Endothelial cell (in vitro differentiated cells): Measurements from ENCODE around the gene TATDN3. TPM values are rescaled to one million over a fixed set of nuclear protein-coding genes. Genes with fewer than 3 reads are reported as not detected.
A peak's percentile ranks its signal among the peaks of the same experiment; 100 is the strongest.
"Not testable (repeated sequence)": the region's sequence is repeated elsewhere in the genome, so short reads cannot be mapped to it uniquely, and the experiment has no call there.

Experiments used
- DNase-seq: peaks from one replicate; pipeline ENCODE4 v3.0.0; 2021; ENCODE audit warnings: low spot score
- H3K27ac Mint-ChIP-seq: one replicate; pipeline ENCODE4 v1.8.0; 2021; ENCODE audit warnings: mixed read lengths, inconsistent platforms; ENCODE audit not compliant: unreplicated experiment
- H3K27me3 Mint-ChIP-seq: one replicate; pipeline ENCODE4 v1.8.0; 2021; ENCODE audit warnings: mild to moderate bottlenecking, moderate library complexity, mixed read lengths, inconsistent platforms; ENCODE audit not compliant: unreplicated experiment
- H3K36me3 Mint-ChIP-seq: one replicate; pipeline ENCODE4 v1.8.0; 2021; ENCODE audit warnings: mild to moderate bottlenecking, low read depth, mixed read lengths, inconsistent platforms; ENCODE audit not compliant: unreplicated experiment
- H3K4me1 Mint-ChIP-seq: one replicate; pipeline ENCODE4 v1.8.0; 2021; ENCODE audit warnings: mild to moderate bottlenecking, mixed read lengths, inconsistent platforms; ENCODE audit not compliant: unreplicated experiment
- H3K4me3 Mint-ChIP-seq: one replicate; pipeline ENCODE4 v1.8.0; 2021; ENCODE audit warnings: mild to moderate bottlenecking, mixed read lengths, inconsistent platforms; ENCODE audit not compliant: unreplicated experiment
- H3K9me3 Mint-ChIP-seq: one replicate; pipeline ENCODE4 v1.8.0; 2021; ENCODE audit warnings: mixed read lengths, inconsistent platforms; ENCODE audit not compliant: unreplicated experiment
- total RNA-seq: library from RNA; stranded (reverse); fragmentation: NEBNext Ultra II Directional; extraction: Animal tissue kit (Norgen Biotek cat#: 25700); gene quantifications from one replicate; pipeline ENCODE4 v1.2.1, GENCODE V29; 2021; ENCODE audit not compliant: unreplicated experiment
- TF ChIP-seq, protein P1 (sequence below): fragments of 200-600 bp; sonication (generic); IDR thresholded peaks from one replicate; pipeline ENCODE4 v1.5.0; 2021; ENCODE audit warnings: antibody characterized with exemption; ENCODE audit not compliant: unreplicated experiment

TATDN3 gene
- total RNA-seq, 1 donor from 2014 or later = 9.9 TPM

- Mint-ChIP-seq H3K4me1 (no peaks in the 10 kb centered on the region), H3K4me3 (no peak overlapping the region), H3K9me3 (peaks cover 5% of the 10 kb centered on the region), H3K27ac (no peak overlapping the region), H3K36me3 (peaks cover 27% of the 10 kb centered on the region), H3K27me3 (no peaks in the 10 kb centered on the region)
- TF ChIP-seq, protein P1, sequence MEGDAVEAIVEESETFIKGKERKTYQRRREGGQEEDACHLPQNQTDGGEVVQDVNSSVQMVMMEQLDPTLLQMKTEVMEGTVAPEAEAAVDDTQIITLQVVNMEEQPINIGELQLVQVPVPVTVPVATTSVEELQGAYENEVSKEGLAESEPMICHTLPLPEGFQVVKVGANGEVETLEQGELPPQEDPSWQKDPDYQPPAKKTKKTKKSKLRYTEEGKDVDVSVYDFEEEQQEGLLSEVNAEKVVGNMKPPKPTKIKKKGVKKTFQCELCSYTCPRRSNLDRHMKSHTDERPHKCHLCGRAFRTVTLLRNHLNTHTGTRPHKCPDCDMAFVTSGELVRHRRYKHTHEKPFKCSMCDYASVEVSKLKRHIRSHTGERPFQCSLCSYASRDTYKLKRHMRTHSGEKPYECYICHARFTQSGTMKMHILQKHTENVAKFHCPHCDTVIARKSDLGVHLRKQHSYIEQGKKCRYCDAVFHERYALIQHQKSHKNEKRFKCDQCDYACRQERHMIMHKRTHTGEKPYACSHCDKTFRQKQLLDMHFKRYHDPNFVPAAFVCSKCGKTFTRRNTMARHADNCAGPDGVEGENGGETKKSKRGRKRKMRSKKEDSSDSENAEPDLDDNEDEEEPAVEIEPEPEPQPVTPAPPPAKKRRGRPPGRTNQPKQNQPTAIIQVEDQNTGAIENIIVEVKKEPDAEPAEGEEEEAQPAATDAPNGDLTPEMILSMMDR = no peak
- no peak for DNase-seq
Observed at GRCh38 chr1:212777151-212777550, 14.5 kb upstream of the TATDN3 start.

- H3K36me3 Mint-ChIP-seq = peaks cover 38% of the 10 kb centered on the region
- H3K27ac Mint-ChIP-seq, H3K27me3 Mint-ChIP-seq, H3K9me3 Mint-ChIP-seq, DNase-seq, H3K4me3 Mint-ChIP-seq, H3K4me1 Mint-ChIP-seq: not testable (repeated sequence)
Observed at GRCh38 chr1:212779086-212779485, 12.6 kb upstream of the TATDN3 start.

DNA sequence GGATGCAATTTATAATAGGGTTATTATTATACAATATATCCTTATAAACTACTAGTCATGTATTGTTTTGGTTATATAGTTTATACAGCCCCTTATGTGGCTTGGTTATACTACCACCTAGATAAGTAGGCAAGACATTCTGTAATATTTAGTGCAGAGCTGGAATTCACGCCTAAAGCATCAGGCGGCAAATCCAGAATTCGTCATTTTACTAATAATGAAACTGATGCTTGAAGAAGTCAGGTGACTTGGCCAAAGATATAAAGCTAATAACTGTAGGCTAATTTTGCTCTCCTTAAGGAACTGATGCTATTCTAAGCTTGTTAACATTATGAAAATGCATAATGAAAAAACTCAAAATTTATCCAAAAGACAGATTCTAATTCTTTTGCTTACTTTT, 10.9 kb upstream of the TATDN3 start:
- no peaks in the 10 kb centered on the region for H3K4me1 Mint-ChIP-seq
- H3K27me3 Mint-ChIP-seq = no peaks in the 10 kb centered on the region
- TF ChIP-seq, protein P1 = no peak
- no peak for DNase-seq
- H3K27ac Mint-ChIP-seq = no peak overlapping the region
- peaks cover 30% of the 10 kb centered on the region for H3K36me3 Mint-ChIP-seq
- no peak overlapping the region for H3K4me3 Mint-ChIP-seq
- H3K9me3 Mint-ChIP-seq = peaks cover 5% of the 10 kb centered on the region

- H3K4me1 Mint-ChIP-seq = no peaks in the 10 kb centered on the region
- no peaks in the 10 kb centered on the region for H3K27me3 Mint-ChIP-seq
- H3K27ac Mint-ChIP-seq = no peak overlapping the region
- peaks cover 30% of the 10 kb centered on the region for H3K36me3 Mint-ChIP-seq
- no peak overlapping the region for H3K4me3 Mint-ChIP-seq
- H3K9me3 Mint-ChIP-seq = peaks cover 5% of the 10 kb centered on the region
- TF ChIP-seq, protein P1 = no peak
- DNase-seq = no peak
Observed at GRCh38 chr1:212781225-212781624, 10.5 kb upstream of the TATDN3 start.

DNA sequence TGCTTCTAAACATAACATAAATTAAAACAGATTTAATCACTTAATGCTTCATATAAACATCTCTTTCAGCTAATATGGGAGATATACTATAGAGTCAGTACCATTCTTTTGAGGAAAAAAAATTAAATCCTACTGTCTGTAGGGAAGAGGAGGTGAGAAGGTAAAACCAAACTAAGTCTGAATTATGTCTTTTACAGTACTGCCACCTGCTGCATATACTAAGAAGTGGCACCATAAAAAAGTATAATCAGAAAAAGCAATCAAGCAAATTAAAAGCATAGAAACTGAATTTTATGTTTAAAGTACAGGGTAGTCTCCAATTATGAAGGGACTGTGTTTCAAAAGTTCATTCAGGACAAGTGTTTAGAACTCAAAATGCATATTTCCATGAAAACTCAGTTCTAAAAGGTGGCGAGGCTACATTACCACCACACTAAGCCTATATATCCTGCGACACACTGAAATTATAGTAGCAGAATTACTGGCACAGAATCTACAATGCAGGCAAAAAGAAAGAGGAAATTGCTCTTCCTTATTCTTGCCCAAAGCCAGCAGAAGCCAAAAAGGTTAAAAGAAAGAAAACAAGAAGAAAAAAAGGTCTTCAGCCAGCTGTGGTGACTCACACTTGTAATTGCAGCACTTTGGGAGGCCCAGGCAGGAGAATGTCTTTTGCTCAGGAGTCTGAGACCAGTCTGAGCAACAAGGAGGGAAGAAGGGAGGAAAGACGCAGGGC, 9.1 kb upstream of the TATDN3 start:
- TF ChIP-seq, protein P1 = peak; percentile 67
- Mint-ChIP-seq H3K4me3 (peak overlapping the region; percentile 21), H3K36me3 (peaks cover 23% of the 10 kb centered on the region), H3K27me3 (no peaks in the 10 kb centered on the region), H3K9me3 (peaks cover 5% of the 10 kb centered on the region), H3K27ac (no peak overlapping the region), H3K4me1 (no peaks in the 10 kb centered on the region)
- DNase-seq = no peak
